ENCODE data around the gene PCDHA7. TPM values are rescaled to one million over a fixed set of nuclear protein-coding genes. Genes with fewer than 3 reads are reported as not detected.

The PCDHA7 gene
- total RNA-seq, 4 donors from 2014 or later = 0.20 TPM; not detected in 3

DNA sequence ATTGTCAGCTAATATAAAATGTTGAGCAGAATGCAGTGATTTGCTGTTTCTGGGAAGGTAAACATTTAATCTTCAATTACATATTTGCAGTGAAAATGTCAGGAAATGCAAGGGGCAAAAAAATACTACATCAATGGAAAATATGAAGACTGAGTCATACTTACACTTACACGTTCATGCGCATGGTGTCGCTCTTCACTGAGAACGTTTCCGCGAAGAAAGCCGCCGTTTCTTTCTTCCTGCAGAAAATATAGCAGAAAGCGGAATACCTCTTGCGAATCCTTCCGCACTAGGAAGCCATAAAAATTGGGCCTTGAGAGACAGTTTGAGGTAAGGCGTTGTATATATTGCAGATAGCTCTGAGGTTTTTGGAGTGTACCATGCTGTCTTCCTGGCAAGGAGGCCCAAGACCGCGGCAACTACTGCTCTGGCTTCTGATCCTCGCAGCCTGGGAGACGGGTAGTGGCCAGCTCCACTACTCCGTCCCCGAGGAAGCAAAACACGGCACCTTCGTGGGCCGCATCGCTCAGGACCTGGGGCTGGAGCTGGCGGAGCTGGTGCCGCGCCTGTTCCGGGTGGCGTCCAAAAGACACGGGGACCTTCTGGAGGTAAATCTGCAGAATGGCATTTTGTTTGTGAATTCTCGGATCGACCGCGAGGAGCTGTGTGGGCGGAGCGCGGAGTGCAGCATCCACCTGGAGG, 48.0 kb downstream of the PCDHA7 start, which contains the start of gene PCDHA13:
TSS of gene PCDHA13 (plus strand) at position 236 of the 702 bp plus-strand sequence. CDS start at position 381, 145 bp downstream.
- intact Hi-C loops (cut with DNase I; ENCODE audit: low total_unique reads) = no loop called here
- TF ChIP-seq POLR2A (IDR thresholded peaks at IDR 0.05) = no peak
- TF ChIP-seq, protein P1, sequence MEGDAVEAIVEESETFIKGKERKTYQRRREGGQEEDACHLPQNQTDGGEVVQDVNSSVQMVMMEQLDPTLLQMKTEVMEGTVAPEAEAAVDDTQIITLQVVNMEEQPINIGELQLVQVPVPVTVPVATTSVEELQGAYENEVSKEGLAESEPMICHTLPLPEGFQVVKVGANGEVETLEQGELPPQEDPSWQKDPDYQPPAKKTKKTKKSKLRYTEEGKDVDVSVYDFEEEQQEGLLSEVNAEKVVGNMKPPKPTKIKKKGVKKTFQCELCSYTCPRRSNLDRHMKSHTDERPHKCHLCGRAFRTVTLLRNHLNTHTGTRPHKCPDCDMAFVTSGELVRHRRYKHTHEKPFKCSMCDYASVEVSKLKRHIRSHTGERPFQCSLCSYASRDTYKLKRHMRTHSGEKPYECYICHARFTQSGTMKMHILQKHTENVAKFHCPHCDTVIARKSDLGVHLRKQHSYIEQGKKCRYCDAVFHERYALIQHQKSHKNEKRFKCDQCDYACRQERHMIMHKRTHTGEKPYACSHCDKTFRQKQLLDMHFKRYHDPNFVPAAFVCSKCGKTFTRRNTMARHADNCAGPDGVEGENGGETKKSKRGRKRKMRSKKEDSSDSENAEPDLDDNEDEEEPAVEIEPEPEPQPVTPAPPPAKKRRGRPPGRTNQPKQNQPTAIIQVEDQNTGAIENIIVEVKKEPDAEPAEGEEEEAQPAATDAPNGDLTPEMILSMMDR (IDR thresholded peaks at IDR 0.05) = no peak
- no peak for DNase-seq (ENCODE audit: low spot score in 2 of 2)
- no peak within 1 kb of the TSS for H3K4me3 ChIP-seq (ENCODE audit: low read depth, poor library complexity, severe bottlenecking)
- 15 to 19% methylated on average over 27 to 35 of the region's 35 CpGs for WGBS, 2 donors

DNA sequence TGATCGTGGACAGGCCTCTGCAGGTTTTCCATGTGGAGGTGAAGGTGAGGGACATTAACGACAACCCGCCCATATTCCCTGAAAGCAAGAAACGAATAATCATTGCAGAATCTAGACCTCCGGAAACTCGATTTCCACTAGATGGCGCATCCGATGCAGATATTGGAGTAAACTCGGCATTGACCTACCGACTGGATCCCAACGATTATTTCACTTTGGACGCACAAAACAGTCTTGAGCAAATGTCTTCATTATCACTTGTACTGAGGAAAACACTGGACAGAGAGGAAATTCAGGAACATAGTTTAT, 48.5 kb downstream of the PCDHA7 start:
- TF ChIP-seq POLR2A (IDR thresholded peaks at IDR 0.05) = no peak
- TF ChIP-seq, protein P1 (IDR thresholded peaks at IDR 0.05) = no peak
- 19 to 21% methylated on average over 12 of the region's 12 CpGs for WGBS, 2 donors
- DNase-seq (ENCODE audit: low spot score in 2 of 2) = no peak
- intact Hi-C loops (cut with DNase I; ENCODE audit: low total_unique reads) = no loop called here
- H3K4me3 ChIP-seq (ENCODE audit: low read depth, poor library complexity, severe bottlenecking) = no peak overlapping the region

DNA sequence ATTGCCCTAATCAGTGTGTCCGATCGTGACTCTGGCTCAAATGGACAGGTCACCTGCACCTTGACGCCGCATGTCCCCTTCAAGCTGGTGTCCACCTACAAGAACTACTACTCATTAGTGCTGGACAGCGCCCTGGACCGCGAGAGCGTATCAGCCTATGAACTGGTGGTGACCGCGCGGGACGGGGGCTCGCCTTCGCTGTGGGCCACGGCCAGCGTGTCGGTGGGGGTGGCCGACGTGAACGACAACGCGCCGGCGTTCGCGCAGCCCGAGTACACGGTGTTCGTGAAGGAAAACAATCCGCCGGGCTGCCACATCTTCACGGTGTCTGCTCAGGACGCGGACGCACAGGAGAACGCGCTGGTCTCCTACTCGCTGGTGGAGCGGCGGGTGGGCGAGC, 49.3 kb downstream of the PCDHA7 start:
- intact Hi-C loops (cut with DNase I; ENCODE audit: low total_unique reads) = no loop called here
- WGBS, 2 donors = 46 to 57% methylated on average over 41 of the region's 41 CpGs
- TF ChIP-seq, protein P1 (IDR thresholded peaks at IDR 0.05) = no peak
- TF ChIP-seq POLR2A (IDR thresholded peaks at IDR 0.05) = no peak
- H3K4me3 ChIP-seq (ENCODE audit: low read depth, poor library complexity, severe bottlenecking) = no peak overlapping the region
- DNase-seq (ENCODE audit: low spot score in 2 of 2) = no peak

DNA sequence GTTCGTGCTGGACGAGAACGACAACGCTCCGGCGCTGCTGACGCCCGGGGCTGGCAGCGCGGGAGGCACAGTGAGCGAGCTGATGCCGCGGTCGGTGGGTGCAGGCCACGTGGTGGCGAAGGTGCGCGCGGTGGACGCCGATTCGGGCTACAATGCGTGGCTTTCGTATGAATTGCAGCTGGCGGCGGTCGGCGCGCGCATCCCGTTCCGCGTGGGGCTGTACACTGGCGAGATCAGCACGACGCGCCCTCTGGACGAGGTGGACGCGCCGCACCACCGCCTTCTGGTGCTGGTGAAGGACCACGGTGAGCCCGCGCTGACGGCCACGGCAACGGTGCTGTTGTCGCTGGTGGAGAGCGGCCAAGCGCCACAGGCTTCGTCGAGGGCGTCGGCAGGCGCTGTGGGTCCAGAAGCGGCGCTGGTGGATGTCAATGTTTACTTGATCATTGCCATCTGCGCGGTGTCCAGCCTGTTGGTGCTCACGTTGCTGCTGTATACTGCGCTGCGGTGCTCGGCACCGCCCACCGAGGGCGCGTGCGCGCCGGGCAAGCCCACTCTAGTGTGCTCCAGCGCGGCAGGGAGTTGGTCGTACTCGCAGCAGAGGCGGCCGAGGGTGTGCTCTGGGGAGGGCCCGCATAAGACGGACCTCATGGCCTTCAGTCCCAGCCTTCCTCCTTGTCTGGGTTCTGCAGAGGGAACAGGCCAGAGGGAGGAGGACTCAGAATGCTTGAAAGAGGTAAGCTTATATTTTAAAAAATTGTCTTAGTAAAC, 50.0 kb downstream of the PCDHA7 start:
- no peak for DNase-seq (ENCODE audit: low spot score in 2 of 2)
- TF ChIP-seq POLR2A (IDR thresholded peaks at IDR 0.05) = no peak
- TF ChIP-seq, protein P1 (IDR thresholded peaks at IDR 0.05) = no peak
- H3K4me3 ChIP-seq (ENCODE audit: low read depth, poor library complexity, severe bottlenecking) = no peak overlapping the region
- WGBS, 2 donors = 48 to 55% methylated on average over 36 to 70 of the region's 79 CpGs
- intact Hi-C loops (cut with DNase I; ENCODE audit: low total_unique reads) = no loop called here

Other genes starting within 250 kb of the PCDHA7 start
- 10 to 100 TPM; 14.9 to 22.1 (median 19.1) TPM for gene CD14, start 201.1 kb upstream of the PCDHA7 start, total RNA-seq
- 10 to 100 TPM; 60.3 to 99.8 (median 67.3) TPM for gene TMCO6, start 194.8 kb upstream of the PCDHA7 start, total RNA-seq
- 10 to 100 TPM; 39.4 to 57.6 (median 45.8) TPM for gene NDUFA2, start 186.6 kb upstream of the PCDHA7 start, total RNA-seq
- 100 to 1,000 TPM in 1 of 4 donors, 10 to 100 TPM in 3; 64.1 to 105 (median 94.8) TPM for gene IK, start 186.4 kb upstream of the PCDHA7 start, total RNA-seq
- 10 to 100 TPM; 19.7 to 26.1 (median 21.4) TPM for gene WDR55, start 169.4 kb upstream of the PCDHA7 start, total RNA-seq
- gene DND1, start 160.7 kb upstream of the PCDHA7 start, total RNA-seq = under 1 TPM; 0.49 to 0.94 (median 0.69) TPM
- gene HARS1, start 142.9 kb upstream of the PCDHA7 start, total RNA-seq = 10 to 100 TPM; 71.9 to 90.6 (median 80.8) TPM
- gene HARS2, start 142.8 kb upstream of the PCDHA7 start, total RNA-seq = 10 to 100 TPM; 17.4 to 37.2 (median 31.8) TPM
- gene ZMAT2, start 133.8 kb upstream of the PCDHA7 start, total RNA-seq = 10 to 100 TPM; 28.2 to 48.6 (median 41.2) TPM
- not detected for gene PCDHA1, start 48.1 kb upstream of the PCDHA7 start, total RNA-seq
- gene PCDHA2, start 39.4 kb upstream of the PCDHA7 start, total RNA-seq = not detected
- under 1 TPM in 2 of 4 donors, not detected in 2; 0.05 to 0.13 TPM for gene PCDHA3, start 33.2 kb upstream of the PCDHA7 start, total RNA-seq
- under 1 TPM in 3 of 4 donors, not detected in 1; 0.08 to 0.58 (median 0.23) TPM for gene PCDHA4, start 27.2 kb upstream of the PCDHA7 start, total RNA-seq
- gene PCDHA5, start 12.7 kb upstream of the PCDHA7 start, total RNA-seq = under 1 TPM in 3 of 4 donors, not detected in 1; 0.05 to 0.19 (median 0.10) TPM
- under 1 TPM in 2 of 4 donors, not detected in 2; 0.13 to 0.49 TPM for gene PCDHA6, start 6.3 kb upstream of the PCDHA7 start, total RNA-seq
- gene PCDHA8, start 6.9 kb downstream of the PCDHA7 start, total RNA-seq = under 1 TPM in 1 of 4 donors, not detected in 3; 0.22 TPM
- under 1 TPM in 2 of 4 donors, not detected in 2; 0.06 to 0.07 TPM for gene PCDHA9, start 14.1 kb downstream of the PCDHA7 start, total RNA-seq
- gene PCDHA10, start 21.6 kb downstream of the PCDHA7 start, total RNA-seq = 1 to 10 TPM in 1 of 4 donors, under 1 TPM in 3; 0.08 to 1.0 (median 0.55) TPM
- under 1 TPM in 3 of 4 donors, not detected in 1; 0.17 to 0.94 (median 0.34) TPM for gene PCDHA11, start 34.7 kb downstream of the PCDHA7 start, total RNA-seq
- under 1 TPM in 3 of 4 donors, not detected in 1; 0.04 to 0.39 (median 0.25) TPM for gene PCDHA12, start 41.0 kb downstream of the PCDHA7 start, total RNA-seq
- under 1 TPM in 3 of 4 donors, not detected in 1; 0.16 to 0.34 (median 0.30) TPM for gene PCDHA13, start 47.9 kb downstream of the PCDHA7 start, total RNA-seq
- under 1 TPM in 2 of 4 donors, not detected in 2; 0.16 to 0.17 TPM for gene PCDHAC1, start 92.0 kb downstream of the PCDHA7 start, total RNA-seq
- under 1 TPM in 3 of 4 donors, not detected in 1; 0.21 to 0.29 (median 0.27) TPM for gene PCDHAC2, start 132.2 kb downstream of the PCDHA7 start, total RNA-seq
- not detected for gene PCDHB1, start 217.1 kb downstream of the PCDHA7 start, total RNA-seq

Measured in lower leg skin (tissue), 4 donors.